Activated CD8-positive, alpha-beta memory T cell treated with anti-CD3 and anti-CD28 coated beads, Interleukin-2, amount 50 U/mL, for 1 hour (primary cell): ENCODE measurements around the gene TTR.

Source experiments
- DNase-seq: peaks from one replicate; pipeline ENCODE4 v3.0.0-alpha.2; 2020; ENCODE audit errors: extremely low read depth

The TTR gene

GRCh38 chr18:31616586-31616985 is 24.9 kb downstream of the TTR start:
- no peak for DNase-seq

- DNase-seq = no peak
Observed at GRCh38 chr18:31617031-31617717, 25.5 kb downstream of the TTR start.

- DNase-seq = no peak
Observed at GRCh38 chr18:31618801-31619200, 27.1 kb downstream of the TTR start.

GRCh38 chr18:31619291-31619690 is 27.6 kb downstream of the TTR start:
- DNase-seq = no peak

GRCh38 chr18:31624892-31625640 is 33.4 kb downstream of the TTR start:
- DNase-seq = no peak

GRCh38 chr18:31626409-31626808 is 34.7 kb downstream of the TTR start:
- no peak for DNase-seq

GRCh38 chr18:31630549-31630948 is 38.9 kb downstream of the TTR start:
- no peak for DNase-seq

GRCh38 chr18:31631526-31631925 is 39.8 kb downstream of the TTR start:
- no peak for DNase-seq

- DNase-seq = no peak
Observed at GRCh38 chr18:31632356-31632755, 40.7 kb downstream of the TTR start.

- DNase-seq = no peak
Observed at GRCh38 chr18:31633392-31634330, 42.0 kb downstream of the TTR start.

- no peak for DNase-seq
Observed at GRCh38 chr18:31634331-31634713, 42.6 kb downstream of the TTR start.

- DNase-seq = no peak
Observed at GRCh38 chr18:31636387-31636786, 44.7 kb downstream of the TTR start.

- DNase-seq = no peak
Observed at GRCh38 chr18:31637445-31637844, 45.8 kb downstream of the TTR start.

GRCh38 chr18:31643003-31643402 is 51.3 kb downstream of the TTR start:
- no peak for DNase-seq

GRCh38 chr18:31645411-31645810 is 53.7 kb downstream of the TTR start:
- no peak for DNase-seq

- DNase-seq = no peak
Observed at GRCh38 chr18:31646332-31647126, 54.9 kb downstream of the TTR start.

GRCh38 chr18:31647127-31647753 is 55.6 kb downstream of the TTR start:
- no peak for DNase-seq
